Medulla oblongata (tissue), 1 donor: ENCODE data around the gene NAPB.

Experiments used
- DNase-seq: peaks from one replicate; pipeline ENCODE4 v3.0.0-alpha.2; 2015; ENCODE audit errors: extremely low spot score

The NAPB gene

DNA sequence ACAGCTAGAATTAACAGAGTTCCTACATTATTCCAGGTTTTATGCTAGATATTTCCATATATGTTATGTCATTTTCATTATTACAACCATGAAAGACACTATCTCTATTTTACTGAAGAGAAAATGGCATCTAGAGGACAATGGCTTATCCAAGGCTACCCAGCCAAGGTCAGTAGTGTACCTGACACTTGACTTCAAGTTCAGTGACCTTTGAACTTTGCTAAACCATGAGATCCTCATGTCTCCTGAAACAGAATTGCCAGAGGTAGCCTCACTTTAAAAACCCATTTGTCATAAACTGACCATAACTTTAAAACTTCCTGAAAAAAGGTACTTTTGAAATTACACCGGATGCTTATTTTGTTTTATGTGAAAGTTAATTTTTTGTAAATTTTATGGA, 14.4 kb downstream of the NAPB start:
- DNase-seq, result no peak

DNA sequence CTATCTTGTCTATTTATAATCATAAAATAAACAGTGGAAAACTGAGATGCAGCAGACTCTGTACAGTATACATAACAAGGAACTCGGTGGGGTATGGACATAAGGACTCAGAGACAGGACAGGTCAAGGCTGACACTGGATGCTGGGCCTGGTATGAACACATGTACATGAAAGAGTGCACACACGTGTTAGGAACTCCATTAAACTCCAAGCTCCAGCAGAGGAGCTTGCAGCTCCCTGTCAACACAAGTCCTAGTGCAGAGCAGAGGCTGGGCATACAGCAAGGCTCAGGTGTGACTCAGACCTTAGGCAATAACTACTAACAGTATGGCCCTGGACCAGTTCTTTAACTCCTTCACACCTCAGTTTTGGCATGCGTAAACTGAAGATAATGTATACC, 17.1 kb downstream of the NAPB start:
- no peak for DNase-seq

DNA sequence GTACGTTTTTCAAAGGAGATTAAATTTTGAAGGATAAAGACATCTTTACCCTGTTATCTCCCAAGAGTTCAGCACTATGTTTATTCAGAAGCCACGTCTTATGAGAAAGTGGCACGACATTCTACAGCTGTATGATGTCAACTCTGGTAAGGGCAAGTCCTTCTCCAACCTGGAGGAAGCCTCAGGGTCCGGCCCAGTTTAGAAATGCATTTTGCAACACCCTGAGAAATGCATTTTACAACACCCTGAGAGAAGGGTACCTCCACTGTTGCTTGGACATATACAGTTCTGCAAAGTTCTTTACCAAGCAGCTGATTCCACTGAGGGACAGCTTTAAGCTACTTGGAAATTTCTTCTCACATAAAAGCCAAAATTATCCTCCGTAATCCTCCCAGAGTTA, 17.5 kb downstream of the NAPB start:
- DNase-seq, result no peak

DNA sequence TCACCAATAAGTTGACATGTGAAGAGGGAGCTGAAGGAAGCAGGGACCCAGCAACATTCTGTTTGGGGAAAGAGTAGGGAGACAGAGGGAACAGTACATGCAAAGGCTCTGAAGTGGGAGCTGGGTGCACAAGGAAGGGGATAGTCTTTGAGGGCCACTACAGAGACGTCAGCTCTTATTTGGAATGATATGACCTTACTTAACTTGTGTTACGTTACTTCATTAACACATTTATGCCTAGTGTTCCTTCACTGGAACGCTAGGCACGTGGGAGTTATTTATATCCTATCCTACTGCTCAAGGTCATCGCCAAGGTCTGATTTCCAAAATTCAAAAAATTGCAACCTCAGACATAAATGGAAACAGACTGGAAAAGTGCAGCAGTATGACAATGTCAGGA, 20.2 kb downstream of the NAPB start:
- no peak for DNase-seq

- DNase-seq, result no peak
Measured at GRCh38 chr20:23399568-23400241, 21.6 kb downstream of the NAPB start.

- no peak for DNase-seq
Measured at GRCh38 chr20:23397961-23398360, 23.3 kb downstream of the NAPB start.

DNA sequence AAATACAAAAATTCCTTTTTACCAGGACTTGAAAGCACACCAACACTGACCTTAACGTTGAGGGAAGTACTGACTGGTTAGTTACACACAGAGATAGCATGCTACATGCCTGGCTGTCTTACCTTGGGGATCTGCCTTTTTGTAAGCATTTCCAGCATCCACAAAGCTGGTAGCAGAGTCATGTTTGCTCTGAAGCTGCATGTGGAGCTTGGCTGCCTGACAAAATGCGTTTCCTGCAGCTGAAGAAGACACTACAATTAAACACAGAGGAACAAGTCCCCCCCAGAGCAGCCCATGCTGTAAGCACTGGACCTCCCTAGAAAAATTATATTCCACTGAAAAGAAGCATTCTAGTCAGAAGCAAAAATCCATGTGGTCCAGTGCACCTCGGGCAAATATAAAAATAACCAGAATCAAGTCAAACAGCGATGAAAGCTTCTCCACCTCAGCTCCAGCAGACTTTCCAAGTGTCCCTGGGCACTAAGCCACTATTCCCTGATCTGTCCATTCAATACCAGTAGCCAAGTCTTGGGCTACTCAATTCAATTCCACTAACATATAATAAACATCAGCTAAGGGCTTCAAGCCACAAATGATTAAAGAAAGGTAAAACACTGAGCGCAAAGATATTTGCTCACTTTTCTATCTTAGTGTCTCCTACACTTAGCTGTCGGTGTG, 24.2 kb downstream of the NAPB start:
- DNase-seq, result no peak

GRCh38 chr20:23393996-23394775, 27.1 kb downstream of the NAPB start:
- no peak for DNase-seq

DNA sequence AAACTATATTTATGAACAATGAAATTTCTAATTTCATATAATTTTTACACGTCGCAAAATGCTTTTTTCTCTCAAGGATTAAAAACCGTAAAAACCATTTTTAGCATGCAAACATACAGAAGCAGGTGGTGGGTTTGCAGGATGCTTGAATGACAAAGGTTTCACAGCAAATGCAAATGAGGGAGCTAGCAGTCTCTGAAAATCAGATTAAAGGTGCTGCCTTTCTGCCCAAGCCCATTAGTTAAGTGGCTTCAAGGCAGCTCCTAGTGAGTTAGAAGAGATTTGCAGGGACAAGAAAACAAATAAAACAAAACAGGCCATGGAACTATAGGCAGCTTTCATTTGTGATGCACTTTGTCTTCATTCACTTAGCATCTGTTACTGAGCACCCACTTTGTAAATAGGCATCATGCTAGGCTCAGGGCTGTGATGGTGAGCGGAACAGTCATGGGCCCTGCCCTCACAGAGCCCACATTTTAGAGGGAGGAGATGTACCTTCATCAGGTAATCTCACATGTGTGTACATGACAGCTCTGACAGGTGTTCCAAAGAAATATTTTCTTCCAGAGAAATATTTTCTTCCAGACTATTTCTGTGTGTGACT, 29.5 kb downstream of the NAPB start:
- DNase-seq, result no peak

GRCh38 chr20:23390091-23390774, 31.1 kb downstream of the NAPB start:
- DNase-seq, result no peak

GRCh38 chr20:23387118-23387443, 34.2 kb downstream of the NAPB start:
- DNase-seq, result no peak

DNA sequence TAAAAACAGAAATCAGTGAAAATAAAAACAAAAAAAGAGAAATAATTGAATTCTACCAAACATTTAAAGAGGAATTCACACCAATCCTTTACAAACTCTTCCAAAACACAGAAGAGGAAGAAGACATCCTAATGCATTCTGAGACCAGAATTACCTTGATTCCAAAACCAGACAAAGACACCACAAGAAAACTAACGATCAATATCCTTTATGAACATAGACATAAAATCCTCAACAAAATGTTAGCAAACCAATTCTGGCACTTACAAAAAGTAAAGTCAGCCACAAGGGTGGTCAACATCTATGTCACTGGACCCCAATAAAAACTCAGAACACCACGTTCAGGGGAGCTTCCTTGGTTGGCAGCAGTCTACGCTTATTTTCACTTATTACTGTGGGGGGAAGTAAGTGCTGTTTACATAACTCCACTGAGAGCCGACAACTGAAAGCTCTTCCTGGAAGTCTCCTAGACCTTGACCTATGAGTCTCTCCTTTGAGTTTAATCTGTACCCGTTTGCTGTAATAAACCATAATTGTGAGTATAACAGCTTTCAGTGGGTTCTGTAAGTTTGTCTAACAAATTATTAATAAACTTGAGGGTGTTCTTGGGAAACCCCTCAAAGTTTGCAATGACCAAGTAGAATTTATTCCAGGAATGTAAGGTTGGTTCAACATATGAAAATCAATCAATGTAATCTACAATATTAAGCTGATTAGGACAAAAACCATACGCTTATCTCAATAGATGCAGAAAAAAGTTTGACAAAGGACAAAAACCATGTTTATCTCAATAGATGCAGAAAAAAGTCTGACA, 34.8 kb downstream of the NAPB start:
- no peak for DNase-seq

DNA sequence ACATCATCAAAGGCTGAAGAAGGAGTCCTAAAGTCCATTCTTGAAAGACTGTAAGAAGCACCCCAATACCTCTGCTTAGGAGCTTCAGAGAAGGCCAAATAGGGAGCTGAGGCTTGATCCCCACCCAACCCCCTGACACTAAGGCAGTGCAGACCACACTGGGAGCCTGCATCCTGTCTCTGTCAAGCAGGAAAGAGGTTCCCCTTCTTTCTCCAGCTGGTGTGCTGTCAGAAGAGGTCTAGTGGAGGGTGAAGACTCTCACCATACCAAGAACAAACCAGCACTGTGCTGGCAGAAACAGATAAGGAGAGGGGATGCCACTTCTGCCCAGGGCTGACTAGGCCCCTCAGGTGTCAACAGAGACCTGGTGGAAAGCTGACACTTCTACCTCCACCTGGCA, 39.4 kb downstream of the NAPB start:
- no peak for DNase-seq

DNA sequence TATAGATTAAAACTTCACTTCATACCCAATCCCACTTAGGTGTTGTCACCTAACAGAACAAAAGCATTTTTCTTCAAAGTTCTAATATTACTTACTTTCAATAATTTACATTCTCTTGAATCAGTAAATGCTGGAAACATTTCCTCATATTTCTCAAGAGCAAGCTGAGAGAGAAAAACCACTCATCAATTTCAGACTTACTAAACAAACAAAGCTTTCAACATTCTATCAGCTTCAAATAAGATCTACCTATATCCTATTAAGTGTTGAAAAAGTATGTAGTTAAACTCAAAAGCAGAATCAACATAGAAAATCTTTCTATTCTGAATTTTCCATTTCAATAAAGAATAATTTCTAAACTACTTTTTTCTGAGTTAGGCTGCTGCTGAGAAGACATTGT, 41.5 kb downstream of the NAPB start:
- DNase-seq, result no peak

DNA sequence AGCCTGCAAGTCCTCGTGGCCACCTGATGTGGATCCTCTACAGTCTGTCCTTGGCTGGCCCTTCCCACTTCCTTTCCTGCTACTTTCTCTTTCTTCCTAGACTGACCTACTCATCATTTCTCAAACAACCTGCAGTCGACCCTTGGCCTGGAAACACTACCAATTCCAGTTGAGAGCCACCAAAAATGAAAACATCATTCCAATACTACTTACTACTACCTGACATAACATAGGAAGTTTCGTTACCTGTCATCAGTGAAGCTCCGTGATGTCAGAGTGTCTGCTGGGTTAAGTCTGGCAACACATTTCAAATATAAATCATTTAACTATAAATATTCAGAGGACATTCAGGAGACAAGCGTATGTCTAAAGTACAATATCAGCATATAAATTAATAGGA, 45.5 kb downstream of the NAPB start:
- no peak for DNase-seq

GRCh38 chr20:23374441-23374840, 46.8 kb downstream of the NAPB start:
- DNase-seq, result no peak

GRCh38 chr20:23371496-23371895, 49.8 kb downstream of the NAPB start:
- no peak for DNase-seq

GRCh38 chr20:23370873-23371272, 50.4 kb downstream of the NAPB start:
- DNase-seq, result no peak

GRCh38 chr20:23370274-23370673, 51.0 kb downstream of the NAPB start:
- no peak for DNase-seq

GRCh38 chr20:23369072-23369823, 52.0 kb downstream of the NAPB start:
- no peak for DNase-seq
